A549 (cell line): ENCODE data around the gene ZG16B. TPM values are rescaled to one million over a fixed set of nuclear protein-coding genes. Genes with fewer than 3 reads are reported as not detected.

ENCODE experiments used
- ATAC-seq, 2 experiments: fragments of 200-7000 bp in 1 of 2; fragments of >200 bp in 1 of 2; cut with Nextera tagmentation in 1 of 2; cut with Tn5 transposase in 1 of 2; 3 replicates each; pipeline versions ENCODE4 v1.8.0 to v1.9.1; 2018 to 2020; ENCODE audit warnings: mild to moderate bottlenecking in 1 of 2, moderate library complexity in 1 of 2
- CTCF ChIA-PET: fragments of 300-600 bp; sonication (Branson Sonifier 250); formaldehyde crosslinking; extraction: SDS; loops from one replicate; lab custom pipeline; 2021; ENCODE audit warnings: antibody characterized with exemption, inconsistent platforms; lab: Yijun Ruan, JAX
- POLR2A ChIA-PET: fragments of 350-600 bp; formaldehyde crosslinking; extraction: SDS; loops from one replicate; lab custom pipeline; 2021; ENCODE audit warnings: antibody characterized with exemption, inconsistent platforms; lab: Yijun Ruan, JAX
- DNase-seq, 2 experiments: peaks; one replicate each; pipeline versions ENCODE4 v3.0.0 to v3.0.0-alpha.2; 2011 to 2016; ENCODE audit warnings: low read depth in 1 of 2, low spot score in 1 of 2
- FAIRE-seq: peaks from 2 replicates; lab custom pipeline; 2011; peaks lifted over from hg19 to GRCh38; lab: Jason Lieb, UNC
- H3K27ac ChIP-seq, 2 experiments: fragments of >200 bp; sonication (Bioruptor Twin); formaldehyde crosslinking; 3 replicates each; pipeline ENCODE4 v1.5.1; 2016 to 2017
- H3K4me1 ChIP-seq: fragments of >200 bp; sonication (Bioruptor Twin); formaldehyde crosslinking; 3 replicates; pipeline ENCODE4 v1.6.1; 2016
- H3K4me2 ChIP-seq: fragments of >200 bp; sonication (Bioruptor Twin); formaldehyde crosslinking; 3 replicates; pipeline ENCODE4 v1.6.1; 2016
- H3K4me3 ChIP-seq: fragments of >200 bp; sonication (Bioruptor Twin); formaldehyde crosslinking; 3 replicates; pipeline ENCODE4 v1.5.1; 2016
- H3K9me3 ChIP-seq: fragments of >200 bp; sonication (Bioruptor Twin); formaldehyde crosslinking; 3 replicates; pipeline ENCODE4 v1.6.1; 2016
- CEBPB ChIP-seq, 2 experiments: fragments of >200 bp in 1 of 2; sonication (Bioruptor Twin) in 1 of 2; formaldehyde crosslinking in 1 of 2; IDR thresholded peaks; 2 replicates each; pipeline ENCODE4 v1.6.1; 2012 to 2016
- CHD2 ChIP-seq: fragments of 150-350 bp; IDR thresholded peaks from 2 replicates; pipeline ENCODE4 v1.6.1; 2014; ENCODE audit warnings: low read length; ENCODE audit not compliant: partially characterized antibody
- CHD4 ChIP-seq: fragments of 200-600 bp; sonication (generic); IDR thresholded peaks from 2 replicates; pipeline ENCODE4 v1.6.1; 2016; ENCODE audit warnings: antibody characterized with exemption, mild to moderate bottlenecking, borderline replicate concordance
- FOXS1 ChIP-seq: fragments of 250-450 bp; sonication (Bioruptor Pico); IDR thresholded peaks from 2 replicates; pipeline ENCODE4 v1.5.0; 2020; ENCODE audit warnings: mild to moderate bottlenecking, moderate library complexity
- HOXB5 ChIP-seq: fragments of 250-450 bp; sonication (Bioruptor Pico); IDR thresholded peaks from 2 replicates; pipeline ENCODE4 v1.5.0; 2020; ENCODE audit warnings: mild to moderate bottlenecking, moderate library complexity
- JUN ChIP-seq, 2 experiments: fragments of >200 bp; sonication (Bioruptor Twin); formaldehyde crosslinking; IDR thresholded peaks; 2 replicates in 1 of 2; 3 replicates in 1 of 2; pipeline ENCODE4 v1.6.1; 2016 to 2017
- MAFK ChIP-seq: fragments of 450-650 bp; IDR thresholded peaks from 2 replicates; pipeline ENCODE4 v1.6.1; 2014; ENCODE audit not compliant: partially characterized antibody
- MYC ChIP-seq: IDR thresholded peaks from 2 replicates; pipeline ENCODE4 v1.6.1; 2012; ENCODE audit warnings: mild to moderate bottlenecking, inconsistent platforms, low read length, improper control_type of control experiment, borderline replicate concordance
- NR3C1 ChIP-seq: fragments of >200 bp; sonication (Bioruptor Twin); formaldehyde crosslinking; IDR thresholded peaks from 3 replicates; pipeline ENCODE4 v1.6.1; 2017
- PHF8 ChIP-seq: fragments of 200-600 bp; sonication (generic); IDR thresholded peaks from 2 replicates; pipeline ENCODE4 v1.6.1; 2016; ENCODE audit warnings: low read depth, mild to moderate bottlenecking, antibody characterized with exemption, moderate library complexity, borderline replicate concordance
- POLR2A ChIP-seq: IDR thresholded peaks from 2 replicates; pipeline ENCODE4 v1.6.1; 2012; ENCODE audit warnings: mild to moderate bottlenecking, low read length
- RAD21 ChIP-seq, 2 experiments: fragments of >200 bp in 1 of 2; sonication (Bioruptor Twin) in 1 of 2; formaldehyde crosslinking in 1 of 2; IDR thresholded peaks in 1 of 2; conservative IDR thresholded peaks in 1 of 2; 2 replicates in 1 of 2; 3 replicates in 1 of 2; pipeline ENCODE4 v1.6.1; 2012 to 2018; ENCODE audit warnings: inconsistent platforms in 1 of 2
- RARB ChIP-seq: fragments of 250-450 bp; sonication (Bioruptor Pico); IDR thresholded peaks from 2 replicates; pipeline ENCODE4 v1.8.0; 2021; ENCODE audit warnings: mild to moderate bottlenecking, moderate library complexity
- RNF2 ChIP-seq: fragments of 200-600 bp; sonication (generic); IDR thresholded peaks from 2 replicates; pipeline ENCODE4 v1.6.1; 2016; ENCODE audit warnings: low read depth, mild to moderate bottlenecking, antibody characterized with exemption, moderate library complexity, borderline replicate concordance
- SMC3 ChIP-seq: fragments of >200 bp; sonication (Bioruptor Twin); formaldehyde crosslinking; IDR thresholded peaks from 3 replicates; pipeline ENCODE4 v1.6.1; 2018; ENCODE audit warnings: inconsistent platforms
- TFCP2L1 ChIP-seq: fragments of 250-450 bp; sonication (Bioruptor Pico); IDR thresholded peaks from 2 replicates; pipeline ENCODE4 v1.5.0; 2021; ENCODE audit warnings: mild to moderate bottlenecking
- TP53 ChIP-seq: fragments of 250-450 bp; sonication (Bioruptor Pico); IDR thresholded peaks from 2 replicates; pipeline ENCODE4 v1.5.0; 2021; ENCODE audit warnings: mild to moderate bottlenecking, moderate library complexity
- WGBS: methylation state at CpG from one replicate; pipeline ENCODE4 v1.1.6; 2017; ENCODE audit errors: missing lambda C conversion rate; 5-methylcytosine and 5-hydroxymethylcytosine counted together
- polyA plus RNA-seq, 4 experiments: library from polyadenylated mRNA; depleted of rRNA in 3 of 4; stranded (reverse); fragments of >200 nt; fragmentation: RNase III in 1 of 4; extraction: RNeasy Plus Mini Kit Qiagen cat#74134 plus additional on column Dnase treatment in 1 of 4; gene quantifications; 2 replicates in 3 of 4; 3 replicates in 1 of 4; pipeline ENCODE4 v1.2.3, GENCODE V29; 2011 to 2017
- TF ChIP-seq, protein P1 (sequence below): fragments of 200-600 bp; sonication (generic); IDR thresholded peaks from 2 replicates; pipeline ENCODE4 v1.6.1; 2016; ENCODE audit warnings: antibody characterized with exemption, mild to moderate bottlenecking, moderate library complexity
- TF ChIP-seq, protein P2 (sequence below): IDR thresholded peaks from 2 replicates; pipeline ENCODE4 v1.6.1; 2012
- TF ChIP-seq, protein P3 (sequence below): fragments of 250-450 bp; sonication (Bioruptor Pico); IDR thresholded peaks from 2 replicates; pipeline ENCODE4 v1.5.0; 2021; ENCODE audit warnings: mild to moderate bottlenecking, moderate library complexity, borderline replicate concordance
- TF ChIP-seq, protein P4 (sequence below): fragments of >200 bp; sonication (Bioruptor Twin); formaldehyde crosslinking; IDR thresholded peaks from 2 replicates; pipeline ENCODE4 v1.6.1; 2016
- TF ChIP-seq, protein P5 (sequence below): fragments of 450-650 bp; IDR thresholded peaks from 2 replicates; pipeline ENCODE4 v1.6.1; 2014; ENCODE audit warnings: antibody characterized with exemption

ZG16B gene
- polyA plus RNA-seq, 2 of the 4 experiments (the other 2 are of a cell fraction), result 0.40 to 0.85 TPM

DNA sequence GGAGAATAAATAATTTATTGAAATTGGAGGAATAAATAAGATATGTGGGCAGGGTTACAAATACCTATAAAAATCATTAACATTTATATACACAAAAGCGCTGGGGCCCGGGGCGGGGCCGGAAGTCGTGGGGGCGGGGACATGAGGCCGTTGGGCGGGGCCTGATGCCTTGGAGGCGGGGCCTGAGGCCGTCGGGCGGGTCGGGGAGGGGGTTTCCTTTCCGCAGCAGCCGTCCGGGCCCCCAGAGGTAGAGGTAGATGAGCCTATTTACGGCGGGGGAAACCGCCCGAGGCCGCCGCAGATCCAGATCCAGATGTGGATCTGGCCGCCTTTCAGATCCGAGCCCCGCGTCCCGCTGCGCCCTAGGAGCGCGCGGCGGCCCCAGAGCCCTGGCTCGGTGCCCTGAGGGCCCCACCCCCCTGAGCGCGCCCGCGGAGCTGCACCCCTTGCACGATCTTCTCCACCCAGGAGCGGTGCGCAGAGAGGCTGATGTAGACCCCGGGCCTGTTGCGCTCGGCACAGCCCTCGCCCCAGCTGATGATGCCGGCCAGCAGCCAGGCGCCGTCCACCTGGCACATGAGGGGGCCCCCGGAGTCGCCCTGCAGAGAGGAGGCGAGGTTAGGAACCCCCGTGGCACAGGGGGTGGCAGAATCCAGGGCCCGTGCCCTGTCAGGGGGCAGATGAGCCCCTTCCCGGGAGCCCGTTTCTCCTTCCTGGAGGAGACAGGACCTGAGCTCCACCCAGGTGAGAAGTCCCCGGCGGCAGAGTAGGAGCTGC, 22.8 kb downstream of the ZG16B start:
- Histone ChIP-seq H3K27ac (no peak overlapping the region), H3K9me3 (peaks cover 5% of the 10 kb centered on the region; the same call in 1 of the 3 replicates), H3K4me3 (no peak overlapping the region), H3K4me2 (no peak overlapping the region), H3K4me1 (peaks cover 5% of the 10 kb centered on the region; the same call in 2 of the 3 replicates)
- ChIA-PET POLR2A (no interaction called here), CTCF (interaction anchor here (0.7 to 10.6 kb wide), 9 partner anchors 10 to 88 kb away, joined by 3 to 91 read pairs (median 5); no protein-coding TSS in a partner anchor)
- ATAC-seq (no peak), FAIRE-seq (no peak), DNase-seq (no peak)
- no peak for TF ChIP-seq NR3C1
- TF ChIP-seq POLR2A, result no peak
- TF ChIP-seq, protein P1, sequence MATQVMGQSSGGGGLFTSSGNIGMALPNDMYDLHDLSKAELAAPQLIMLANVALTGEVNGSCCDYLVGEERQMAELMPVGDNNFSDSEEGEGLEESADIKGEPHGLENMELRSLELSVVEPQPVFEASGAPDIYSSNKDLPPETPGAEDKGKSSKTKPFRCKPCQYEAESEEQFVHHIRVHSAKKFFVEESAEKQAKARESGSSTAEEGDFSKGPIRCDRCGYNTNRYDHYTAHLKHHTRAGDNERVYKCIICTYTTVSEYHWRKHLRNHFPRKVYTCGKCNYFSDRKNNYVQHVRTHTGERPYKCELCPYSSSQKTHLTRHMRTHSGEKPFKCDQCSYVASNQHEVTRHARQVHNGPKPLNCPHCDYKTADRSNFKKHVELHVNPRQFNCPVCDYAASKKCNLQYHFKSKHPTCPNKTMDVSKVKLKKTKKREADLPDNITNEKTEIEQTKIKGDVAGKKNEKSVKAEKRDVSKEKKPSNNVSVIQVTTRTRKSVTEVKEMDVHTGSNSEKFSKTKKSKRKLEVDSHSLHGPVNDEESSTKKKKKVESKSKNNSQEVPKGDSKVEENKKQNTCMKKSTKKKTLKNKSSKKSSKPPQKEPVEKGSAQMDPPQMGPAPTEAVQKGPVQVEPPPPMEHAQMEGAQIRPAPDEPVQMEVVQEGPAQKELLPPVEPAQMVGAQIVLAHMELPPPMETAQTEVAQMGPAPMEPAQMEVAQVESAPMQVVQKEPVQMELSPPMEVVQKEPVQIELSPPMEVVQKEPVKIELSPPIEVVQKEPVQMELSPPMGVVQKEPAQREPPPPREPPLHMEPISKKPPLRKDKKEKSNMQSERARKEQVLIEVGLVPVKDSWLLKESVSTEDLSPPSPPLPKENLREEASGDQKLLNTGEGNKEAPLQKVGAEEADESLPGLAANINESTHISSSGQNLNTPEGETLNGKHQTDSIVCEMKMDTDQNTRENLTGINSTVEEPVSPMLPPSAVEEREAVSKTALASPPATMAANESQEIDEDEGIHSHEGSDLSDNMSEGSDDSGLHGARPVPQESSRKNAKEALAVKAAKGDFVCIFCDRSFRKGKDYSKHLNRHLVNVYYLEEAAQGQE, result no peak
- TF ChIP-seq SMC3, result no peak
- TF ChIP-seq FOXS1 (CRISPR knock-in tag), result no peak
- TF ChIP-seq CEBPB (IDR thresholded peaks at IDR 0.05), result no peak
- TF ChIP-seq RARB, result no peak
- no peak for TF ChIP-seq RAD21 (conservative IDR thresholded peaks at IDR 0.05 in 1 of 2, IDR thresholded peaks at IDR 0.05 in 1 of 2)
- no peak for TF ChIP-seq TP53 (CRISPR knock-in tag)
- TF ChIP-seq, protein P2, sequence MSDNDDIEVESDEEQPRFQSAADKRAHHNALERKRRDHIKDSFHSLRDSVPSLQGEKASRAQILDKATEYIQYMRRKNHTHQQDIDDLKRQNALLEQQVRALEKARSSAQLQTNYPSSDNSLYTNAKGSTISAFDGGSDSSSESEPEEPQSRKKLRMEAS, result no peak
- TF ChIP-seq TFCP2L1 (CRISPR knock-in tag), result no peak
- no peak for TF ChIP-seq PHF8
- WGBS, result 88% methylated on average over 22 of the region's 56 CpGs

DNA sequence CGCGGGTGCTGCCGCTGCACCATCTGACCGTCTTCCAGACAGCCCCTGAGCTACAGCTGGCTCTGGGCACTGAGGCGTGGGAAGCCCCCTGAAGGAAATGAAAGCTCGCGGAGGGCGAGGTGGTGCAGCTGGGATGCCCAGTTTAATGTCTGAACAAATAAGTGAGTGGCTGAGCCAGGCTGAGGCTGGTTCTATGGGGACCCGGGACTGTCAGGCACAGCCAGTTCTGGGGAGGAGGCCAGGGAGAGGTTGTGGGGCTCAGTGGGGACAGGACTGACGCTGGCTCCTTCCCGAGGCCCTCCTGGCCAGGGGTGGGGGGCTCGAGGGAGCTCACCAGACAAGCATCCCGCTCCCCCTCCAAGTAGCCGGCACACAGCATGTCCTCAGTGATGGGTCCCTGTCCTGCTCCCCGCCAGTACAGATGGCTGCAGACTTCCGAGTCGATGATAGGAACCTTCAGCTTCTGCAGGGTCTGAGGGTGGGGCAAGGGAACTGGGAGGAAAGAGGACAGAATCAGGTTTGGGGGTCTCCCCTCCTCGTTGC, 23.5 kb downstream of the ZG16B start:
- ChIA-PET POLR2A (interaction anchor here (1.0 kb wide), 1 partner anchor 15 kb away, joined by 6 read pairs; no protein-coding TSS in a partner anchor), CTCF (interaction anchor here (0.5 to 10.6 kb wide), 12 partner anchors 8 to 355 kb away, joined by 3 to 91 read pairs (median 4); no protein-coding TSS in a partner anchor)
- H3K4me1 ChIP-seq, result peaks cover 9% of the 10 kb centered on the region
- 68% methylated on average over 18 of the region's 18 CpGs for WGBS
- H3K4me3 ChIP-seq, result no peak overlapping the region
- DNase-seq, result no peak
- no peak for ATAC-seq
- no peak overlapping the region for H3K4me2 ChIP-seq
- peaks cover 5% of the 10 kb centered on the region; the same call in 1 of the 3 replicates for H3K9me3 ChIP-seq
- peak overlapping the region in 1 of 2 experiments; percentile 14; a peak in 1 of 6 replicates for H3K27ac ChIP-seq
- FAIRE-seq, result no peak
- TF ChIP-seq PHF8 (no peak), CHD2 (no peak), RNF2 (no peak), MYC (no peak), POLR2A (no peak), HOXB5 (CRISPR knock-in tag) (no peak), JUN (IDR thresholded peaks at IDR 0.05) (no peak), NR3C1 (no peak), MAFK (no peak), FOXS1 (CRISPR knock-in tag) (no peak), CHD4 (no peak)
- TF ChIP-seq, protein P3, sequence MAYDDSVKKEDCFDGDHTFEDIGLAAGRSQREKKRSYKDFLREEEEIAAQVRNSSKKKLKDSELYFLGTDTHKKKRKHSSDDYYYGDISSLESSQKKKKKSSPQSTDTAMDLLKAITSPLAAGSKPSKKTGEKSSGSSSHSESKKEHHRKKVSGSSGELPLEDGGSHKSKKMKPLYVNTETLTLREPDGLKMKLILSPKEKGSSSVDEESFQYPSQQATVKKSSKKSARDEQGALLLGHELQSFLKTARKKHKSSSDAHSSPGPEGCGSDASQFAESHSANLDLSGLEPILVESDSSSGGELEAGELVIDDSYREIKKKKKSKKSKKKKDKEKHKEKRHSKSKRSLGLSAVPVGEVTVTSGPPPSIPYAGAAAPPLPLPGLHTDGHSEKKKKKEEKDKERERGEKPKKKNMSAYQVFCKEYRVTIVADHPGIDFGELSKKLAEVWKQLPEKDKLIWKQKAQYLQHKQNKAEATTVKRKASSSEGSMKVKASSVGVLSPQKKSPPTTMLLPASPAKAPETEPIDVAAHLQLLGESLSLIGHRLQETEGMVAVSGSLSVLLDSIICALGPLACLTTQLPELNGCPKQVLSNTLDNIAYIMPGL (CRISPR knock-in tag), result no peak
- TF ChIP-seq, protein P4, sequence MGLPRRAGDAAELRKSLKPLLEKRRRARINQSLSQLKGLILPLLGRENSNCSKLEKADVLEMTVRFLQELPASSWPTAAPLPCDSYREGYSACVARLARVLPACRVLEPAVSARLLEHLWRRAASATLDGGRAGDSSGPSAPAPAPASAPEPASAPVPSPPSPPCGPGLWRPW, result no peak
- TF ChIP-seq, protein P5, sequence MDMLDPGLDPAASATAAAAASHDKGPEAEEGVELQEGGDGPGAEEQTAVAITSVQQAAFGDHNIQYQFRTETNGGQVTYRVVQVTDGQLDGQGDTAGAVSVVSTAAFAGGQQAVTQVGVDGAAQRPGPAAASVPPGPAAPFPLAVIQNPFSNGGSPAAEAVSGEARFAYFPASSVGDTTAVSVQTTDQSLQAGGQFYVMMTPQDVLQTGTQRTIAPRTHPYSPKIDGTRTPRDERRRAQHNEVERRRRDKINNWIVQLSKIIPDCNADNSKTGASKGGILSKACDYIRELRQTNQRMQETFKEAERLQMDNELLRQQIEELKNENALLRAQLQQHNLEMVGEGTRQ, result no peak
- TF ChIP-seq, protein P1, result no peak
